Adrenal gland (tissue), 5 donors: ENCODE data around the gene MED27.

Source experiments
- CTCF ChIP-seq, 6 experiments: fragments of 450-650 bp in 4 of 6; fragments of 200-600 bp in 2 of 6; sonication (generic) in 1 of 6; IDR thresholded peaks; 1 replicate in 5 of 6; 2 replicates in 1 of 6; pipeline versions ENCODE4 v1.5.1 to v1.8.0; 2016 to 2021; ENCODE audit warnings: antibody characterized with exemption in 6 of 6, mild to moderate bottlenecking in 2 of 6, moderate library complexity in 1 of 6
- POLR2A ChIP-seq, 2 donors: fragments of 450-650 bp; IDR thresholded peaks; one replicate each; pipeline ENCODE4 v1.6.1; 2017; ENCODE audit warnings: antibody characterized with exemption in 2 of 2, mild to moderate bottlenecking in 2 of 2, moderate library complexity in 1 of 2
- donor health status: DM: no; HTN: no; CAD: no.

GRCh38 chr9:132087438-132088030, 7.9 kb upstream of the MED27 start:
- TF ChIP-seq CTCF (IDR thresholded peaks at IDR 0.05) (no peak), POLR2A (IDR thresholded peaks at IDR 0.05) (no peak)
